NCI-H2081 treated with DMSO at 0.1 percent for 48 hours (cell line): ENCODE results near the gene STPG3.

Source experiments
- DNase-seq: peaks from one replicate; lab custom pipeline; 2025; lab: John Stamatoyannopoulos, UW

STPG3 gene

GRCh38 chr9:137280474-137281344 is 29.6 kb downstream of the STPG3 start:
- DNase-seq, result no peak

GRCh38 chr9:137281345-137282116 is 30.4 kb downstream of the STPG3 start:
- DNase-seq, result no peak

- DNase-seq, result no peak
Observed at GRCh38 chr9:137286975-137287383, 35.9 kb downstream of the STPG3 start.

- no peak for DNase-seq
Observed at GRCh38 chr9:137293094-137293481, 42.0 kb downstream of the STPG3 start.

- DNase-seq, result no peak
Observed at GRCh38 chr9:137293482-137294090, 42.5 kb downstream of the STPG3 start.

GRCh38 chr9:137294091-137294680 is 43.1 kb downstream of the STPG3 start:
- DNase-seq, result no peak

GRCh38 chr9:137294681-137295237 is 43.7 kb downstream of the STPG3 start:
- no peak for DNase-seq

- DNase-seq, result no peak
Observed at GRCh38 chr9:137295238-137295811, 44.2 kb downstream of the STPG3 start.

GRCh38 chr9:137295849-137296669 is 45.0 kb downstream of the STPG3 start:
- DNase-seq, result no peak

- no peak for DNase-seq
Observed at GRCh38 chr9:137296670-137297664, 45.9 kb downstream of the STPG3 start.

- DNase-seq, result no peak
Observed at GRCh38 chr9:137297966-137298365, 46.9 kb downstream of the STPG3 start.

GRCh38 chr9:137298401-137299202 is 47.5 kb downstream of the STPG3 start:
- no peak for DNase-seq

- DNase-seq, result no peak
Observed at GRCh38 chr9:137299203-137299565, 48.1 kb downstream of the STPG3 start.

GRCh38 chr9:137299938-137300337 is 48.9 kb downstream of the STPG3 start:
- no peak for DNase-seq

- no peak for DNase-seq
Observed at GRCh38 chr9:137300567-137301080, 49.5 kb downstream of the STPG3 start.

GRCh38 chr9:137301081-137301947 is 50.2 kb downstream of the STPG3 start:
- DNase-seq, result no peak

GRCh38 chr9:137302118-137302448 is 51.0 kb downstream of the STPG3 start, which contains the start of gene NRARP:
NRARP (minus strand) TSS chr9:137302271; CDS start chr9:137301928, 343 bp downstream.
- DNase-seq, result no peak
